ENCODE measurements around the gene PLCB2. TPM values are rescaled to one million over a fixed set of nuclear protein-coding genes. Genes with fewer than 3 reads are reported as not detected.

The PLCB2 gene
- total RNA-seq, 1 donor from 2014 or later, result 0.81 TPM

- DNase-seq (ENCODE audit: low read depth), result no peak
Observed at GRCh38 chr15:40263024-40263754, 44.5 kb downstream of the PLCB2 start.

GRCh38 chr15:40259021-40259420, 48.7 kb downstream of the PLCB2 start:
- no peak overlapping the region for H3K4me3 ChIP-seq (ENCODE audit: low read depth, low read length)
- DNase-seq (ENCODE audit: low read depth), result no peak
- no peak for TF ChIP-seq CTCF (conservative IDR thresholded peaks at IDR 0.05; ENCODE audit: low read depth, low read length)

More at GRCh38 chr15:40263024-40263754, 44.5 kb downstream of the PLCB2 start:
- H3K4me3 ChIP-seq (ENCODE audit: low read depth, low read length), result no peak overlapping the region
- no peak for TF ChIP-seq CTCF (conservative IDR thresholded peaks at IDR 0.05; ENCODE audit: low read depth, low read length)

- H3K4me3 ChIP-seq (ENCODE audit: low read depth, low read length), result no peak overlapping the region
- no peak for DNase-seq (ENCODE audit: low read depth)
- TF ChIP-seq CTCF (conservative IDR thresholded peaks at IDR 0.05; ENCODE audit: low read depth, low read length), result no peak
Observed at GRCh38 chr15:40258544-40258943, 49.2 kb downstream of the PLCB2 start.

- no peak for TF ChIP-seq CTCF (conservative IDR thresholded peaks at IDR 0.05; ENCODE audit: low read depth, low read length)
- DNase-seq (ENCODE audit: low read depth), result no peak
Observed at GRCh38 chr15:40257656-40258450, 49.9 kb downstream of the PLCB2 start.

GRCh38 chr15:40256638-40257235, 51.0 kb downstream of the PLCB2 start:
- no peak for DNase-seq (ENCODE audit: low read depth)
- no peak for TF ChIP-seq CTCF (conservative IDR thresholded peaks at IDR 0.05; ENCODE audit: low read depth, low read length)
- H3K4me3 ChIP-seq (ENCODE audit: low read depth, low read length), result no peak overlapping the region

More at GRCh38 chr15:40257656-40258450, 49.9 kb downstream of the PLCB2 start:
- H3K4me3 ChIP-seq (ENCODE audit: low read depth, low read length), result no peak overlapping the region

GRCh38 chr15:40255033-40255432, 52.7 kb downstream of the PLCB2 start:
- TF ChIP-seq CTCF (conservative IDR thresholded peaks at IDR 0.05; ENCODE audit: low read depth, low read length), result no peak
- no peak for DNase-seq (ENCODE audit: low read depth)
- no peak overlapping the region for H3K4me3 ChIP-seq (ENCODE audit: low read depth, low read length)
